Neural cell (in vitro differentiated cells): ENCODE results near the gene SRF. TPM values are rescaled to one million over a fixed set of nuclear protein-coding genes. Genes with fewer than 3 reads are reported as not detected.

Experiments
- H2AFZ ChIP-seq: fragments of 200-600, 300-800 bp; sonication (generic), shearing (Covaris generic); 2 replicates; pipeline ENCODE4 v1.6.0; 2014; ENCODE audit warnings: low read depth, mild to moderate bottlenecking, antibody characterized with exemption, low read length, moderate library complexity
- H3F3A ChIP-seq: fragments of 200-600 bp; shearing (Covaris generic); 2 replicates; pipeline ENCODE4 v1.6.1; 2016; ENCODE audit warnings: mild to moderate bottlenecking, moderate library complexity, mixed read lengths, antibody characterized with exemption, low read length; ENCODE audit not compliant: insufficient read depth, poor library complexity, severe bottlenecking
- H3K27ac ChIP-seq: fragments of 200-600, 300-800 bp; sonication (generic), shearing (Covaris generic); 2 replicates; pipeline ENCODE4 v1.5.1; 2014; ENCODE audit warnings: mild to moderate bottlenecking, low read length, moderate library complexity
- H3K27me3 ChIP-seq: fragments of 300-800, 200-600 bp; sonication (generic), shearing (Covaris generic); 2 replicates; pipeline ENCODE4 v1.6.0; 2014; ENCODE audit warnings: mild to moderate bottlenecking, low read depth, low read length, moderate library complexity; ENCODE audit not compliant: insufficient read depth
- H3K36me3 ChIP-seq: fragments of 300-800, 200-600 bp; sonication (generic), shearing (Covaris generic); 2 replicates; pipeline ENCODE4 v1.5.1; 2014; ENCODE audit warnings: mild to moderate bottlenecking, antibody characterized with exemption, low read length, moderate library complexity; ENCODE audit not compliant: insufficient read depth
- H3K4me2 ChIP-seq: fragments of 300-800, 200-600 bp; sonication (generic), shearing (Covaris generic); 2 replicates; pipeline ENCODE4 v1.6.0; 2014; ENCODE audit warnings: mild to moderate bottlenecking, low read length
- H3K4me3 ChIP-seq: fragments of 300-800, 200-600 bp; sonication (generic), shearing (Covaris generic); 2 replicates; pipeline ENCODE4 v1.5.1; 2014; ENCODE audit warnings: mild to moderate bottlenecking, low read length, moderate library complexity
- H3K79me2 ChIP-seq: fragments of 200-600 bp; shearing (Covaris generic); replicated peaks from 2 replicates; pipeline ENCODE4 v1.6.0; 2014; ENCODE audit warnings: mild to moderate bottlenecking, low read length, moderate library complexity; ENCODE audit not compliant: insufficient read depth
- H3K9ac ChIP-seq: fragments of 300-800, 200-600 bp; sonication (generic), shearing (Covaris generic); 2 replicates; pipeline ENCODE4 v1.6.1; 2016; ENCODE audit warnings: mild to moderate bottlenecking, low read length, mixed read lengths
- H3K9me2 ChIP-seq: fragments of 200-600 bp; shearing (Covaris generic); 2 replicates; pipeline ENCODE4 v1.6.1; 2016; ENCODE audit warnings: mild to moderate bottlenecking, low read length, mixed read lengths; ENCODE audit not compliant: insufficient read depth
- H3K9me3 ChIP-seq: fragments of 200-600, 300-800 bp; sonication (generic), shearing (Covaris generic); 2 replicates; pipeline ENCODE4 v1.6.1; 2016; ENCODE audit warnings: mild to moderate bottlenecking, mixed run types, low read length, moderate library complexity, mixed read lengths
- H4K20me1 ChIP-seq: fragments of 200-600 bp; shearing (Covaris generic); 2 replicates; pipeline ENCODE4 v1.6.1; 2016; ENCODE audit warnings: mild to moderate bottlenecking, mixed run types; ENCODE audit not compliant: insufficient read depth
- EP300 ChIP-seq: fragments of 450-650 bp; conservative IDR thresholded peaks from 2 replicates; pipeline ENCODE4 v1.6.1; 2014; ENCODE audit warnings: antibody characterized with exemption, mild to moderate bottlenecking, moderate library complexity; ENCODE audit not compliant: poor library complexity, severe bottlenecking
- EZH2 ChIP-seq: fragments of 200-600, 300-800 bp; shearing (Covaris generic), sonication (generic); IDR thresholded peaks from 2 replicates; pipeline ENCODE4 v1.6.1; 2014; ENCODE audit warnings: antibody characterized with exemption, low read length, borderline replicate concordance, mild to moderate bottlenecking; ENCODE audit not compliant: insufficient read depth, poor library complexity, severe bottlenecking
- MXI1 ChIP-seq: fragments of 450-650 bp; conservative IDR thresholded peaks from 2 replicates; pipeline ENCODE4 v1.6.1; 2014; ENCODE audit warnings: antibody characterized with exemption, mild to moderate bottlenecking; ENCODE audit not compliant: poor library complexity, severe bottlenecking
- POLR2AphosphoS5 ChIP-seq: IDR thresholded peaks from 2 replicates; pipeline ENCODE4 v1.6.1; 2012
- RAD21 ChIP-seq: fragments of 450-650 bp; conservative IDR thresholded peaks from 2 replicates; pipeline ENCODE4 v1.6.1; 2014; ENCODE audit warnings: antibody characterized with exemption, mild to moderate bottlenecking, moderate library complexity
- SMC3 ChIP-seq: fragments of 450-650 bp; conservative IDR thresholded peaks from 2 replicates; pipeline ENCODE4 v1.6.1; 2014; ENCODE audit warnings: antibody characterized with exemption, mild to moderate bottlenecking, moderate library complexity; ENCODE audit not compliant: poor library complexity
- TAF1 ChIP-seq: IDR thresholded peaks from 2 replicates; pipeline ENCODE4 v1.6.1; 2012; ENCODE audit warnings: low read depth
- polyA plus RNA-seq: library from polyadenylated mRNA; depleted of rRNA; stranded (reverse); fragments of >200 nt; gene quantifications from 2 replicates; pipeline ENCODE4 v1.2.3, GENCODE V29; 2014
- TF ChIP-seq, protein P1 (sequence below): fragments of 450-650 bp; IDR thresholded peaks from 2 replicates; pipeline ENCODE4 v1.5.1; 2014; ENCODE audit warnings: antibody characterized with exemption, mild to moderate bottlenecking, moderate library complexity; ENCODE audit not compliant: poor library complexity, severe bottlenecking
- TF ChIP-seq, protein P2 (sequence below): IDR thresholded peaks from 2 replicates; pipeline ENCODE4 v1.6.1; 2012; ENCODE audit warnings: borderline replicate concordance

Gene SRF
- polyA plus RNA-seq, 1 donor from 2014 or later = 24.8 TPM

DNA sequence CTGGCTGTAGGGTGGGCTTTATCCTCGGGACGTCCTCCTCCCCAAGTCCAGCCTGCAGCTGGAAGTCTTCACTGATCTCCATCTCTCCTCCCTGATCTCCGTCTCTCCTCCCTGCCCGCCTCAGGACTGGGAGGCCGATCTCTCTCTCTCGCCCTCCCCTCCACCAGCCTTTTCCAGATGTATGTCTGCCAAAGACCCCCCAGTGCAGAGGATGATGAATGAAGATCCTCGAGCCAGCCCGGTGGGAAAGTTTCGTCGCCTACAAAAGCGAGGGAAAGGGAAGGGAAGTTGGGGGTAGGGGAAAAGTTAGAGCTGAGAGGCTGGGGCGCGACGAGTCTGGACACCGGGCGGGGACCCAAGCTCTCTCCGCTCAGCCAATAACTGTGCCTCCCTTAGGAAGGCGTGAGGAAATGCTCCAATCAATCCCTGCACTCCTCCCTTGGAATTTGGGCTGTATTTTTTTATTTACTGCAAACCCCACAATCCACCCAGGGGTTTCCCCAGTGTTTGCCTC, 595 bp upstream of the SRF start:
- Histone ChIP-seq H3F3A (no peaks in the 10 kb centered on the region), H3K27me3 (no peaks in the 10 kb centered on the region), H2AFZ (peak overlapping the region; percentile 42), H3K9me3 (no peaks in the 10 kb centered on the region), H3K4me3 (peak overlapping the region; percentile 75), H4K20me1 (peaks cover 18% of the 10 kb centered on the region), H3K27ac (peak overlapping the region; percentile 92), H3K79me2 (peaks cover 31% of the 10 kb centered on the region), H3K9ac (peak overlapping the region; percentile 82), H3K36me3 (no peaks in the 10 kb centered on the region), H3K9me2 (no peaks in the 10 kb centered on the region), H3K4me2 (peak overlapping the region; percentile 99)
- TF ChIP-seq RAD21 (no peak), EZH2 (no peak), EP300 (no peak), TAF1 (no peak), MXI1 (no peak), SMC3 (no peak), POLR2AphosphoS5 (no peak)
- TF ChIP-seq, protein P1, sequence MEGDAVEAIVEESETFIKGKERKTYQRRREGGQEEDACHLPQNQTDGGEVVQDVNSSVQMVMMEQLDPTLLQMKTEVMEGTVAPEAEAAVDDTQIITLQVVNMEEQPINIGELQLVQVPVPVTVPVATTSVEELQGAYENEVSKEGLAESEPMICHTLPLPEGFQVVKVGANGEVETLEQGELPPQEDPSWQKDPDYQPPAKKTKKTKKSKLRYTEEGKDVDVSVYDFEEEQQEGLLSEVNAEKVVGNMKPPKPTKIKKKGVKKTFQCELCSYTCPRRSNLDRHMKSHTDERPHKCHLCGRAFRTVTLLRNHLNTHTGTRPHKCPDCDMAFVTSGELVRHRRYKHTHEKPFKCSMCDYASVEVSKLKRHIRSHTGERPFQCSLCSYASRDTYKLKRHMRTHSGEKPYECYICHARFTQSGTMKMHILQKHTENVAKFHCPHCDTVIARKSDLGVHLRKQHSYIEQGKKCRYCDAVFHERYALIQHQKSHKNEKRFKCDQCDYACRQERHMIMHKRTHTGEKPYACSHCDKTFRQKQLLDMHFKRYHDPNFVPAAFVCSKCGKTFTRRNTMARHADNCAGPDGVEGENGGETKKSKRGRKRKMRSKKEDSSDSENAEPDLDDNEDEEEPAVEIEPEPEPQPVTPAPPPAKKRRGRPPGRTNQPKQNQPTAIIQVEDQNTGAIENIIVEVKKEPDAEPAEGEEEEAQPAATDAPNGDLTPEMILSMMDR = no peak
- TF ChIP-seq, protein P2, sequence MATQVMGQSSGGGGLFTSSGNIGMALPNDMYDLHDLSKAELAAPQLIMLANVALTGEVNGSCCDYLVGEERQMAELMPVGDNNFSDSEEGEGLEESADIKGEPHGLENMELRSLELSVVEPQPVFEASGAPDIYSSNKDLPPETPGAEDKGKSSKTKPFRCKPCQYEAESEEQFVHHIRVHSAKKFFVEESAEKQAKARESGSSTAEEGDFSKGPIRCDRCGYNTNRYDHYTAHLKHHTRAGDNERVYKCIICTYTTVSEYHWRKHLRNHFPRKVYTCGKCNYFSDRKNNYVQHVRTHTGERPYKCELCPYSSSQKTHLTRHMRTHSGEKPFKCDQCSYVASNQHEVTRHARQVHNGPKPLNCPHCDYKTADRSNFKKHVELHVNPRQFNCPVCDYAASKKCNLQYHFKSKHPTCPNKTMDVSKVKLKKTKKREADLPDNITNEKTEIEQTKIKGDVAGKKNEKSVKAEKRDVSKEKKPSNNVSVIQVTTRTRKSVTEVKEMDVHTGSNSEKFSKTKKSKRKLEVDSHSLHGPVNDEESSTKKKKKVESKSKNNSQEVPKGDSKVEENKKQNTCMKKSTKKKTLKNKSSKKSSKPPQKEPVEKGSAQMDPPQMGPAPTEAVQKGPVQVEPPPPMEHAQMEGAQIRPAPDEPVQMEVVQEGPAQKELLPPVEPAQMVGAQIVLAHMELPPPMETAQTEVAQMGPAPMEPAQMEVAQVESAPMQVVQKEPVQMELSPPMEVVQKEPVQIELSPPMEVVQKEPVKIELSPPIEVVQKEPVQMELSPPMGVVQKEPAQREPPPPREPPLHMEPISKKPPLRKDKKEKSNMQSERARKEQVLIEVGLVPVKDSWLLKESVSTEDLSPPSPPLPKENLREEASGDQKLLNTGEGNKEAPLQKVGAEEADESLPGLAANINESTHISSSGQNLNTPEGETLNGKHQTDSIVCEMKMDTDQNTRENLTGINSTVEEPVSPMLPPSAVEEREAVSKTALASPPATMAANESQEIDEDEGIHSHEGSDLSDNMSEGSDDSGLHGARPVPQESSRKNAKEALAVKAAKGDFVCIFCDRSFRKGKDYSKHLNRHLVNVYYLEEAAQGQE = no peak

DNA sequence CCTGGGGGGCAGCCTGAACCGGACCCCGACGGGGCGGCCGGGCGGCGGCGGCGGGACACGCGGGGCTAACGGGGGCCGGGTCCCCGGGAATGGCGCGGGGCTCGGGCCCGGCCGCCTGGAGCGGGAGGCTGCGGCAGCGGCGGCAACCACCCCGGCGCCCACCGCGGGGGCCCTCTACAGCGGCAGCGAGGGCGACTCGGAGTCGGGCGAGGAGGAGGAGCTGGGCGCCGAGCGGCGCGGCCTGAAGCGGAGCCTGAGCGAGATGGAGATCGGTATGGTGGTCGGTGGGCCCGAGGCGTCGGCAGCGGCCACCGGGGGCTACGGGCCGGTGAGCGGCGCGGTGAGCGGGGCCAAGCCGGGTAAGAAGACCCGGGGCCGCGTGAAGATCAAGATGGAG, 636 bp downstream of the SRF start:
- no peaks in the 10 kb centered on the region for H3K27me3 ChIP-seq
- peak overlapping the region; percentile 99 for H3K9ac ChIP-seq
- no peak overlapping the region for H3K4me2 ChIP-seq
- H4K20me1 ChIP-seq = peaks cover 18% of the 10 kb centered on the region
- H3K36me3 ChIP-seq = no peaks in the 10 kb centered on the region
- H2AFZ ChIP-seq = peak overlapping the region; percentile 18
- H3K4me3 ChIP-seq = peak overlapping the region; percentile 98
- TF ChIP-seq EZH2 (no peak), MXI1 (no peak), SMC3 (no peak), TAF1 (no peak), EP300 (no peak), RAD21 (no peak), POLR2AphosphoS5 (no peak)
- TF ChIP-seq, protein P2 = no peak
- TF ChIP-seq, protein P1 = no peak
- H3K27ac ChIP-seq = peak overlapping the region; percentile 92
- no peaks in the 10 kb centered on the region for H3K9me2 ChIP-seq
- no peaks in the 10 kb centered on the region for H3K9me3 ChIP-seq
- peaks cover 35% of the 10 kb centered on the region for H3K79me2 ChIP-seq
- no peaks in the 10 kb centered on the region for H3F3A ChIP-seq
